Mammary epithelial cell (primary cell): ENCODE results near the gene FBXL20.

ENCODE experiments used
- CTCF ChIP-seq, 2 donors: IDR thresholded peaks in 1 of 2; conservative IDR thresholded peaks in 1 of 2; 2 replicates each; pipeline ENCODE4 v1.5.1; 2011 to 2012; ENCODE audit warnings: inconsistent platforms in 2 of 2, low read length in 2 of 2, mild to moderate bottlenecking in 2 of 2, control low read depth in 1 of 2, low read depth in 1 of 2; ENCODE audit not compliant: insufficient read depth in 1 of 2; ENCODE audit errors: extremely low read depth in 1 of 2
- EZH2 ChIP-seq: IDR thresholded peaks from 2 replicates; pipeline ENCODE4 v1.6.1; 2012; ENCODE audit warnings: low read length, inconsistent platforms, borderline replicate concordance

- no peak for TF ChIP-seq CTCF (conservative IDR thresholded peaks at IDR 0.05 in 1 of 2, IDR thresholded peaks at IDR 0.05 in 1 of 2; ENCODE audit: extremely low read depth in 1 of 2, insufficient read depth in 1 of 2, low read depth in 1 of 2, low read length in 2 of 2)
- no peak for TF ChIP-seq EZH2
These were observed 117.5 kb downstream of the FBXL20 start for GRCh38 chr17:39283896-39284295.
